Colon (tissue), 2 donors: Measurements from ENCODE around the gene KCNK16.
"Not testable (repeated sequence)": the region's sequence is repeated elsewhere in the genome, so short reads cannot be mapped to it uniquely, and the experiment has no call there.

Experiments used
- FAIRE-seq: peaks from 2 replicates; lab custom pipeline; 2012; peaks lifted over from hg19 to GRCh38; lab: Jason Lieb, UNC
- donor health status: control.
- donor health status: control.

KCNK16 gene

GRCh38 chr6:39309942-39310531, 12.5 kb downstream of the KCNK16 start:
- no peak for FAIRE-seq

- FAIRE-seq: no peak
These were observed 15.0 kb downstream of the KCNK16 start for GRCh38 chr6:39307462-39307861.

- FAIRE-seq: no peak
These were observed 17.6 kb downstream of the KCNK16 start for GRCh38 chr6:39304951-39305350.

GRCh38 chr6:39303425-39304153, 18.9 kb downstream of the KCNK16 start:
- FAIRE-seq: no peak

- no peak for FAIRE-seq
These were observed 19.7 kb downstream of the KCNK16 start for GRCh38 chr6:39302669-39303424.

GRCh38 chr6:39302011-39302410, 20.5 kb downstream of the KCNK16 start:
- no peak for FAIRE-seq

- no peak for FAIRE-seq
These were observed 20.9 kb downstream of the KCNK16 start for GRCh38 chr6:39301606-39302005.

GRCh38 chr6:39300739-39301138, 21.8 kb downstream of the KCNK16 start:
- FAIRE-seq: no peak

- FAIRE-seq: no peak
These were observed 24.4 kb downstream of the KCNK16 start for GRCh38 chr6:39298061-39298460.

- FAIRE-seq: no peak
These were observed 25.5 kb downstream of the KCNK16 start for GRCh38 chr6:39296745-39297640.

- FAIRE-seq: no peak
These were observed 26.9 kb downstream of the KCNK16 start for GRCh38 chr6:39295611-39296011.

GRCh38 chr6:39294899-39295298, 27.6 kb downstream of the KCNK16 start:
- FAIRE-seq: no peak

- no peak for FAIRE-seq
These were observed 28.4 kb downstream of the KCNK16 start for GRCh38 chr6:39294133-39294532.

GRCh38 chr6:39292637-39293036, 29.9 kb downstream of the KCNK16 start:
- no peak for FAIRE-seq

- no peak for FAIRE-seq
These were observed 33.0 kb downstream of the KCNK16 start for GRCh38 chr6:39289490-39289889.

- no peak for FAIRE-seq
These were observed 34.9 kb downstream of the KCNK16 start for GRCh38 chr6:39287601-39288000.

GRCh38 chr6:39286596-39286995, 35.9 kb downstream of the KCNK16 start:
- not testable (repeated sequence) for FAIRE-seq

GRCh38 chr6:39282774-39283173, 39.7 kb downstream of the KCNK16 start:
- FAIRE-seq: no peak

- FAIRE-seq: no peak
These were observed 41.1 kb downstream of the KCNK16 start for GRCh38 chr6:39281312-39281980.

- FAIRE-seq: no peak
These were observed 42.2 kb downstream of the KCNK16 start for GRCh38 chr6:39280247-39280731.

- FAIRE-seq: no peak
These were observed 43.0 kb downstream of the KCNK16 start for GRCh38 chr6:39279539-39279938.
